HEK293T (cell line): ENCODE measurements around the gene CCL24.

ENCODE experiments used
- FOXM1 ChIP-seq: fragments of 450-650 bp; IDR thresholded peaks from 2 replicates; pipeline ENCODE4 v1.6.1; 2017; ENCODE audit warnings: mild to moderate bottlenecking, borderline replicate concordance
- SUZ12 ChIP-seq: fragments of 450-650 bp; IDR thresholded peaks from 2 replicates; pipeline ENCODE4 v1.6.1; 2016; ENCODE audit warnings: mild to moderate bottlenecking
- ZNF384 ChIP-seq: fragments of 450-650 bp; IDR thresholded peaks from 2 replicates; pipeline ENCODE4 v1.6.1; 2016

- TF ChIP-seq ZNF384 (no peak), SUZ12 (no peak), FOXM1 (no peak)
Measured at GRCh38 chr7:75789361-75789924, 24.2 kb downstream of the CCL24 start.
